Measurements from ENCODE around the gene KDM4C. TPM values are rescaled to one million over a fixed set of nuclear protein-coding genes. Genes with fewer than 3 reads are reported as not detected.

KDM4C gene
- total RNA-seq, 1 experiment from 2014 or later: 16.8 TPM

DNA sequence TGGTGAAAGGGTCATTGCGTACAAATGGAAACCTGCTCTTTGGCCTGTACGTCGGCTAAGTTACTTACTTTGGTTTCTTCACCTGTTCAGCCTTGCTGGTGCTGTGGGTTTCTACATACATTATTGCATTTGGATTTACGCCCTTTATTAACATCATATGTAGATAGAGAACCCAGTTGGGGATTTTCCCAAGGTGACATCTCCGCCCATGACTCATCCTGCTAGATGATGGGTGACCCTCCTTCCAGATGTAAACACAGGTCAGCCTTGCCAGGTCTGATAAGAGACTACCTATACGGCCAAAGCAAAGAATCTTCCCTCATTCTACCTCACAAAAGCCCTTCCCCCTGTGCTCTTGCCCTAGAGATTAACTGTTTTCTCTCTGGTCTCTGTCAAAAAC lies 360.9 kb downstream of the KDM4C start:
- H3K9ac ChIP-seq (ENCODE audit: low read length): no peak overlapping the region
- POLR2A ChIA-PET: no interaction called here
- DNase-seq (ENCODE audit: low read depth, low spot score): no peak
- CTCF ChIA-PET: no interaction called here
- no peak overlapping the region for H3K4me2 ChIP-seq (ENCODE audit: low read length)
- H4K20me1 ChIP-seq (ENCODE audit: insufficient read depth): no peaks in the 10 kb centered on the region
- no peaks in the 10 kb centered on the region for H3K9me2 ChIP-seq (ENCODE audit: insufficient read depth)
- TF ChIP-seq, protein P1, sequence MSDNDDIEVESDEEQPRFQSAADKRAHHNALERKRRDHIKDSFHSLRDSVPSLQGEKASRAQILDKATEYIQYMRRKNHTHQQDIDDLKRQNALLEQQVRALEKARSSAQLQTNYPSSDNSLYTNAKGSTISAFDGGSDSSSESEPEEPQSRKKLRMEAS (IDR thresholded peaks at IDR 0.05): no peak
- TF ChIP-seq SP1 (IDR thresholded peaks at IDR 0.05; ENCODE audit: low read depth): no peak
- no peak for TF ChIP-seq RAD21 (IDR thresholded peaks at IDR 0.05; ENCODE audit: low read depth)
- no peak for TF ChIP-seq EZH2phosphoT487 (IDR thresholded peaks at IDR 0.05; ENCODE audit: borderline replicate concordance)
- TF ChIP-seq SRF (IDR thresholded peaks at IDR 0.05; ENCODE audit: low read depth): no peak
- TF ChIP-seq, protein P2, sequence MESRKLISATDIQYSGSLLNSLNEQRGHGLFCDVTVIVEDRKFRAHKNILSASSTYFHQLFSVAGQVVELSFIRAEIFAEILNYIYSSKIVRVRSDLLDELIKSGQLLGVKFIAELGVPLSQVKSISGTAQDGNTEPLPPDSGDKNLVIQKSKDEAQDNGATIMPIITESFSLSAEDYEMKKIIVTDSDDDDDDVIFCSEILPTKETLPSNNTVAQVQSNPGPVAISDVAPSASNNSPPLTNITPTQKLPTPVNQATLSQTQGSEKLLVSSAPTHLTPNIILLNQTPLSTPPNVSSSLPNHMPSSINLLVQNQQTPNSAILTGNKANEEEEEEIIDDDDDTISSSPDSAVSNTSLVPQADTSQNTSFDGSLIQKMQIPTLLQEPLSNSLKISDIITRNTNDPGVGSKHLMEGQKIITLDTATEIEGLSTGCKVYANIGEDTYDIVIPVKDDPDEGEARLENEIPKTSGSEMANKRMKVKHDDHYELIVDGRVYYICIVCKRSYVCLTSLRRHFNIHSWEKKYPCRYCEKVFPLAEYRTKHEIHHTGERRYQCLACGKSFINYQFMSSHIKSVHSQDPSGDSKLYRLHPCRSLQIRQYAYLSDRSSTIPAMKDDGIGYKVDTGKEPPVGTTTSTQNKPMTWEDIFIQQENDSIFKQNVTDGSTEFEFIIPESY (IDR thresholded peaks at IDR 0.05; ENCODE audit: extremely low read depth, insufficient replicate concordance, low read length): no peak
- no peak for TF ChIP-seq EZH2 (IDR thresholded peaks at IDR 0.05)
- TF ChIP-seq ZFX (IDR thresholded peaks at IDR 0.05): no peak
- TF ChIP-seq ZNF274 (IDR thresholded peaks at IDR 0.05; ENCODE audit: low read depth, low read length): no peak
- no peak for TF ChIP-seq SIN3A (IDR thresholded peaks at IDR 0.05; ENCODE audit: low read depth)
- TF ChIP-seq, protein P3, sequence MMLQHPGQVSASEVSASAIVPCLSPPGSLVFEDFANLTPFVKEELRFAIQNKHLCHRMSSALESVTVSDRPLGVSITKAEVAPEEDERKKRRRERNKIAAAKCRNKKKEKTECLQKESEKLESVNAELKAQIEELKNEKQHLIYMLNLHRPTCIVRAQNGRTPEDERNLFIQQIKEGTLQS (IDR thresholded peaks at IDR 0.05): no peak
- no peak for TF ChIP-seq JUND (IDR thresholded peaks at IDR 0.05)
- H2AFZ ChIP-seq (ENCODE audit: low read depth, low read length, poor library complexity, severe bottlenecking): no peak overlapping the region
- no peak overlapping the region for H3K4me3 ChIP-seq (replicated peaks in 1 of 2; ENCODE audit: low read depth in 1 of 2, low read length in 2 of 2)
- H3K27ac ChIP-seq (ENCODE audit: low read depth, low read length): no peak overlapping the region
- H3K36me3 ChIP-seq (ENCODE audit: control insufficient read depth in 1 of 2, insufficient read depth in 2 of 2, low read length in 2 of 2): no peaks in the 10 kb centered on the region
- H3K79me2 ChIP-seq (ENCODE audit: insufficient read depth, low read length): no peaks in the 10 kb centered on the region
- BruUV-seq (replicated peaks): no TSS peak
- H3K27me3 ChIP-seq (ENCODE audit: insufficient read depth, low read length): no peaks in the 10 kb centered on the region
- ATAC-seq: no peak
- peaks cover 0 to 12% of the 10 kb centered on the region in 2 experiments; a peak in 2 of 4 replicates for H3K4me1 ChIP-seq (ENCODE audit: control insufficient read depth in 1 of 2, insufficient read depth in 2 of 2, low read length in 2 of 2)
- RAD21 ChIA-PET (ENCODE audit: low non-redundant PET in 1 of 2, low total read pairs in 2 of 2, uncharacterized antibody in 2 of 2, unreplicated experiment in 2 of 2): no interaction called here
- H3K9me3 ChIP-seq (ENCODE audit: control insufficient read depth in 1 of 2, insufficient read depth in 1 of 2, low read depth in 1 of 2, low read length in 2 of 2): no peaks in the 10 kb centered on the region
- intact Hi-C loops (cut with micrococcal nuclease): no loop called here
